CD4-positive, alpha-beta T cell treated with Interleukin-2 at 100 ng/mL for 4 hours (primary cell): Measurements from ENCODE around the gene SLC16A2.
"Not testable (repeated sequence)": the region's sequence is repeated elsewhere in the genome, so short reads cannot be mapped to it uniquely, and the experiment has no call there.

Experiments used
- DNase-seq: peaks from one replicate; pipeline ENCODE4 v3.0.0-alpha.2; 2020; ENCODE audit warnings: low spot score

The SLC16A2 gene

GRCh38 chrX:74446876-74447275, 25.6 kb downstream of the SLC16A2 start:
- no peak for DNase-seq

- no peak for DNase-seq
These were observed 27.4 kb downstream of the SLC16A2 start for GRCh38 chrX:74448669-74449068.

GRCh38 chrX:74449322-74449936, 28.1 kb downstream of the SLC16A2 start:
- DNase-seq = peak; percentile 20

GRCh38 chrX:74449937-74450330, 28.6 kb downstream of the SLC16A2 start:
- no peak for DNase-seq

GRCh38 chrX:74450803-74451449, 29.6 kb downstream of the SLC16A2 start:
- DNase-seq = no peak

GRCh38 chrX:74451450-74452198, 30.3 kb downstream of the SLC16A2 start:
- no peak for DNase-seq

- no peak for DNase-seq
These were observed 30.8 kb downstream of the SLC16A2 start for GRCh38 chrX:74452199-74452481.

- no peak for DNase-seq
These were observed 31.9 kb downstream of the SLC16A2 start for GRCh38 chrX:74453178-74453577.

GRCh38 chrX:74454233-74454632, 32.9 kb downstream of the SLC16A2 start:
- not testable (repeated sequence) for DNase-seq

GRCh38 chrX:74458736-74459135, 37.4 kb downstream of the SLC16A2 start:
- no peak for DNase-seq

- no peak for DNase-seq
These were observed 40.1 kb downstream of the SLC16A2 start for GRCh38 chrX:74461384-74461783.

GRCh38 chrX:74464722-74465121, 43.4 kb downstream of the SLC16A2 start:
- DNase-seq = no peak

- no peak for DNase-seq
These were observed 44.1 kb downstream of the SLC16A2 start for GRCh38 chrX:74465424-74465823.

- DNase-seq = no peak
These were observed 46.4 kb downstream of the SLC16A2 start for GRCh38 chrX:74467656-74468055.

- DNase-seq = not testable (repeated sequence)
These were observed 51.8 kb downstream of the SLC16A2 start for GRCh38 chrX:74473116-74473515.

GRCh38 chrX:74490247-74490646, 69.0 kb downstream of the SLC16A2 start:
- DNase-seq = no peak

GRCh38 chrX:74492720-74493201, 71.5 kb downstream of the SLC16A2 start:
- DNase-seq = peak; percentile 2

GRCh38 chrX:74493806-74494205, 72.5 kb downstream of the SLC16A2 start:
- DNase-seq = no peak

- DNase-seq = no peak
These were observed 77.6 kb downstream of the SLC16A2 start for GRCh38 chrX:74498924-74499323.

- DNase-seq = no peak
These were observed 78.8 kb downstream of the SLC16A2 start for GRCh38 chrX:74500067-74500466.

- DNase-seq = no peak
These were observed 79.3 kb downstream of the SLC16A2 start for GRCh38 chrX:74500555-74500954.

GRCh38 chrX:74505437-74505836, 84.1 kb downstream of the SLC16A2 start:
- no peak for DNase-seq
